GM12892 (cell line): ENCODE results near the gene FUBP3.

Experiments used
- DNase-seq: peaks from one replicate; pipeline ENCODE4 v3.0.0; 2011; ENCODE audit not compliant: insufficient read length
- FAIRE-seq: peaks from 2 replicates; lab custom pipeline; 2011; peaks lifted over from hg19 to GRCh38; lab: Jason Lieb, UNC
- POLR2A ChIP-seq: IDR thresholded peaks from 2 replicates; pipeline ENCODE4 v1.6.1; 2011; ENCODE audit warnings: low read depth, low read length, control low read depth
- POLR2AphosphoS5 ChIP-seq: IDR thresholded peaks from 2 replicates; pipeline ENCODE4 v1.6.1; 2011; ENCODE audit warnings: low read depth, low read length, control low read depth
- TAF1 ChIP-seq: IDR thresholded peaks from 2 replicates; pipeline ENCODE4 v1.6.1; 2011; ENCODE audit warnings: low read depth, mild to moderate bottlenecking, control low read depth, low read length, borderline replicate concordance

Gene FUBP3

GRCh38 chr9:130563797-130564196 lies 15.6 kb upstream of the FUBP3 start:
- FAIRE-seq (no peak), DNase-seq (no peak)
- TF ChIP-seq POLR2A (no peak), POLR2AphosphoS5 (no peak), TAF1 (no peak)

GRCh38 chr9:130565792-130566191 lies 13.6 kb upstream of the FUBP3 start:
- DNase-seq (no peak), FAIRE-seq (no peak)
- TF ChIP-seq POLR2A (no peak), TAF1 (no peak), POLR2AphosphoS5 (no peak)

- DNase-seq (no peak), FAIRE-seq (no peak)
- TF ChIP-seq POLR2A (no peak), TAF1 (no peak), POLR2AphosphoS5 (no peak)
Measured at GRCh38 chr9:130570208-130570607, 9.2 kb upstream of the FUBP3 start.

GRCh38 chr9:130575514-130575913 lies 3.9 kb upstream of the FUBP3 start:
- TF ChIP-seq TAF1 (no peak), POLR2A (no peak), POLR2AphosphoS5 (no peak)
- no peak for FAIRE-seq
- no peak for DNase-seq

- TF ChIP-seq TAF1 (no peak), POLR2AphosphoS5 (no peak), POLR2A (no peak)
- FAIRE-seq (no peak), DNase-seq (no peak)
Measured at GRCh38 chr9:130576176-130576575, 3.2 kb upstream of the FUBP3 start.

GRCh38 chr9:130579738-130580463 lies 524 bp downstream of the FUBP3 start:
- TF ChIP-seq POLR2A (no peak), TAF1 (no peak), POLR2AphosphoS5 (no peak)
- FAIRE-seq (no peak), DNase-seq (no peak)

GRCh38 chr9:130581766-130582165 lies 2.4 kb downstream of the FUBP3 start:
- no peak for TF ChIP-seq TAF1
- TF ChIP-seq POLR2A, result no peak
- no peak for TF ChIP-seq POLR2AphosphoS5
- FAIRE-seq (no peak), DNase-seq (no peak)

- no peak for TF ChIP-seq TAF1
- TF ChIP-seq POLR2A, result no peak
- TF ChIP-seq POLR2AphosphoS5, result no peak
- DNase-seq (no peak), FAIRE-seq (no peak)
Measured at GRCh38 chr9:130583271-130583670, 3.9 kb downstream of the FUBP3 start.

GRCh38 chr9:130587921-130588320 lies 8.5 kb downstream of the FUBP3 start:
- FAIRE-seq, result no peak
- TF ChIP-seq POLR2A, result no peak
- no peak for DNase-seq

GRCh38 chr9:130588416-130588815 lies 9.0 kb downstream of the FUBP3 start:
- no peak for FAIRE-seq
- TF ChIP-seq POLR2A (no peak), TAF1 (no peak), POLR2AphosphoS5 (no peak)

GRCh38 chr9:130589754-130590153 lies 10.4 kb downstream of the FUBP3 start:
- no peak for TF ChIP-seq POLR2A
- no peak for TF ChIP-seq TAF1
- no peak for TF ChIP-seq POLR2AphosphoS5
- no peak for DNase-seq
- no peak for FAIRE-seq

More at GRCh38 chr9:130588416-130588815, 9.0 kb downstream of the FUBP3 start:
- DNase-seq, result no peak

- DNase-seq (no peak), FAIRE-seq (no peak)
- TF ChIP-seq TAF1 (no peak), POLR2A (no peak), POLR2AphosphoS5 (no peak)
Measured at GRCh38 chr9:130590305-130590704, 10.9 kb downstream of the FUBP3 start.
